Naive thymus-derived CD4-positive, alpha-beta T cell (primary cell): ENCODE measurements around the gene MCM3AP. TPM values are rescaled to one million over a fixed set of nuclear protein-coding genes. Genes with fewer than 3 reads are reported as not detected.
A peak's percentile ranks its signal among the peaks of the same experiment; 100 is the strongest.

Experiments
- ATAC-seq: fragments of 150-1000 bp; cut with Tn5 transposase; 2 replicates; pipeline ENCODE4 v1.10.0; 2021; ENCODE audit warnings: mild to moderate bottlenecking, moderate library complexity
- CTCF ChIA-PET: fragments of 350-600 bp; sonication (Branson Sonifier 250); formaldehyde crosslinking; loops from one replicate; lab custom pipeline; 2021; ENCODE audit warnings: antibody characterized with exemption; lab: Charles Lee
- POLR2A ChIA-PET: fragments of 350-600 bp; sonication (Branson Sonifier 250); formaldehyde crosslinking; loops from one replicate; lab custom pipeline; 2021; ENCODE audit warnings: antibody characterized with exemption, inconsistent platforms; lab: Charles Lee
- DNase-seq, 9 donors: peaks; one replicate each; pipeline versions ENCODE4 v3.0.0 to v3.0.0-alpha.2; 2020 to 2022; ENCODE audit warnings: mixed read lengths in 1 of 9
- H3K27ac ChIP-seq: one replicate; pipeline ENCODE4 v1.7.0; 2013; ENCODE audit warnings: mild to moderate bottlenecking, low read depth, low read length, moderate library complexity
- H3K27me3 ChIP-seq, 2 donors: one replicate each; pipeline ENCODE4 v1.7.0; 2013; ENCODE audit warnings: low read length in 2 of 2, mild to moderate bottlenecking in 2 of 2, moderate library complexity in 2 of 2; ENCODE audit not compliant: control insufficient read depth in 2 of 2, insufficient read depth in 2 of 2
- H3K36me3 ChIP-seq, 3 experiments: 1 replicate in 2 of 3; 2 replicates in 1 of 3; pipeline ENCODE4 v1.7.0; 2013; ENCODE audit warnings: low read length in 3 of 3, mild to moderate bottlenecking in 3 of 3, moderate library complexity in 1 of 3; ENCODE audit not compliant: insufficient read depth in 3 of 3, control insufficient read depth in 2 of 3
- H3K4me1 ChIP-seq, 2 donors: one replicate each; pipeline ENCODE4 v1.7.0; 2013; ENCODE audit warnings: low read length in 2 of 2, mild to moderate bottlenecking in 2 of 2, moderate library complexity in 1 of 2; ENCODE audit not compliant: control insufficient read depth in 2 of 2, insufficient read depth in 2 of 2
- H3K4me3 ChIP-seq: 2 replicates; pipeline ENCODE4 v1.7.0; 2013; ENCODE audit warnings: mild to moderate bottlenecking, low read length
- H3K9me3 ChIP-seq, 3 experiments: 1 replicate in 2 of 3; 2 replicates in 1 of 3; pipeline ENCODE4 v1.7.0; 2013; ENCODE audit warnings: low read length in 3 of 3; ENCODE audit not compliant: control insufficient read depth in 2 of 3
- H3K27ac Mint-ChIP-seq, 9 donors: one replicate each; pipeline ENCODE4 v1.8.0; 2020 to 2022; ENCODE audit warnings: mixed read lengths in 9 of 9, mild to moderate bottlenecking in 8 of 9, moderate library complexity in 5 of 9, inconsistent platforms in 2 of 9
- H3K27me3 Mint-ChIP-seq, 5 donors: one replicate each; pipeline ENCODE4 v1.8.0; 2021 to 2022; ENCODE audit warnings: mixed read lengths in 5 of 5, mild to moderate bottlenecking in 1 of 5
- H3K36me3 Mint-ChIP-seq, 5 donors: one replicate each; pipeline ENCODE4 v1.8.0; 2020 to 2022; ENCODE audit warnings: mixed read lengths in 5 of 5, mild to moderate bottlenecking in 3 of 5, inconsistent platforms in 1 of 5
- H3K4me1 Mint-ChIP-seq, 7 donors: one replicate each; pipeline ENCODE4 v1.8.0; 2020 to 2022; ENCODE audit warnings: mixed read lengths in 7 of 7, mild to moderate bottlenecking in 3 of 7, inconsistent platforms in 1 of 7
- H3K4me3 Mint-ChIP-seq, 10 donors: one replicate each; pipeline ENCODE4 v1.8.0; 2020 to 2022; ENCODE audit warnings: mild to moderate bottlenecking in 10 of 10, mixed read lengths in 10 of 10, moderate library complexity in 6 of 10, inconsistent platforms in 2 of 10
- H3K9me3 Mint-ChIP-seq, 11 donors: one replicate each; pipeline ENCODE4 v1.8.0; 2020 to 2022; ENCODE audit warnings: mixed read lengths in 11 of 11, mild to moderate bottlenecking in 4 of 11, inconsistent platforms in 1 of 11, moderate library complexity in 1 of 11
- intact Hi-C, 2 donors: fragments of 100-400 bp; cut with micrococcal nuclease; formaldehyde crosslinking; loops; one replicate each; pipeline ENCODE4 v1.15.1; 2023
- polyA plus RNA-seq, 2 donors: library from polyadenylated mRNA; unstranded; fragments of 300-500 nt; fragmentation: Illumina TruSeq; gene quantifications; one replicate each; pipeline ENCODE4 v1.2.3, GENCODE V29; 2021
- total RNA-seq, 6 experiments: library from RNA in 5 of 6; stranded (reverse) in 5 of 6; gene quantifications; 1 replicate in 5 of 6; 2 replicates in 1 of 6; pipeline ENCODE4 v1.2.3 and lab custom pipeline; 2021 to 2026

MCM3AP gene
- total and polyA plus RNA-seq, 7 experiments from 2014 or later, result 37.3 to 175 (median 124) TPM

- Histone ChIP-seq H3K36me3 (peaks cover 0 to 60% (median 0%) of the 10 kb centered on the region in 3 experiments), H3K9me3 (no peaks in the 10 kb centered on the region), H3K27me3 (no peaks in the 10 kb centered on the region), H3K4me1 (no peaks in the 10 kb centered on the region), H3K27ac (no peak overlapping the region), H3K4me3 (no peak overlapping the region)
- Mint-ChIP-seq H3K9me3 (peaks cover 0 to 5% (median 0%) of the 10 kb centered on the region in 11 donors), H3K36me3 (peaks cover 0 to 35% (median 12%) of the 10 kb centered on the region in 5 donors), H3K4me3 (no peak overlapping the region), H3K4me1 (no peaks in the 10 kb centered on the region), H3K27me3 (no peaks in the 10 kb centered on the region), H3K27ac (no peak overlapping the region)
- DNase-seq, result no peak
- intact Hi-C loops, result no loop called here
- POLR2A ChIA-PET, result no interaction called here
- CTCF ChIA-PET, result no interaction called here
- ATAC-seq, result no peak
These were observed 93.5 kb downstream of the MCM3AP start for GRCh38 chr21:46191686-46192575.

GRCh38 chr21:46191257-46191685, 94.1 kb downstream of the MCM3AP start:
- Mint-ChIP-seq H3K4me1 (no peaks in the 10 kb centered on the region), H3K27ac (peak overlapping the region in 1 of 9 donors; percentile 49), H3K9me3 (peaks cover 0 to 5% (median 0%) of the 10 kb centered on the region in 11 donors), H3K36me3 (peaks cover 0 to 29% (median 12%) of the 10 kb centered on the region in 5 donors), H3K27me3 (no peaks in the 10 kb centered on the region), H3K4me3 (no peak overlapping the region)
- intact Hi-C loops, result no loop called here
- Histone ChIP-seq H3K27me3 (no peaks in the 10 kb centered on the region), H3K4me3 (no peak overlapping the region), H3K4me1 (no peaks in the 10 kb centered on the region), H3K36me3 (peaks cover 0 to 54% (median 0%) of the 10 kb centered on the region in 3 experiments), H3K9me3 (no peaks in the 10 kb centered on the region), H3K27ac (no peak overlapping the region)
- ChIA-PET CTCF (no interaction called here), POLR2A (no interaction called here)
- DNase-seq, result no peak
- ATAC-seq, result no peak

GRCh38 chr21:46190491-46191131, 94.8 kb downstream of the MCM3AP start:
- Histone ChIP-seq H3K27me3 (no peaks in the 10 kb centered on the region), H3K27ac (no peak overlapping the region), H3K36me3 (peaks cover 0 to 48% (median 0%) of the 10 kb centered on the region in 3 experiments), H3K4me3 (no peak overlapping the region), H3K9me3 (no peaks in the 10 kb centered on the region), H3K4me1 (no peaks in the 10 kb centered on the region)
- H3K4me1 Mint-ChIP-seq, result peaks cover 0 to 5% (median under 1%) of the 10 kb centered on the region in 7 donors
- intact Hi-C loops, result no loop called here
- H3K4me3 Mint-ChIP-seq, result no peak overlapping the region
- peaks cover 0 to 22% (median 12%) of the 10 kb centered on the region in 5 donors for H3K36me3 Mint-ChIP-seq
- peaks cover 0 to 5% (median 0%) of the 10 kb centered on the region in 11 donors for H3K9me3 Mint-ChIP-seq
- no peak overlapping the region for H3K27ac Mint-ChIP-seq
- no peak for DNase-seq
- ChIA-PET POLR2A (no interaction called here), CTCF (no interaction called here)
- H3K27me3 Mint-ChIP-seq, result no peaks in the 10 kb centered on the region
- ATAC-seq, result no peak

GRCh38 chr21:46189959-46190490, 95.4 kb downstream of the MCM3AP start:
- CTCF ChIA-PET, result no interaction called here
- peaks cover 0 to 8% (median 5%) of the 10 kb centered on the region in 7 donors for H3K4me1 Mint-ChIP-seq
- intact Hi-C loops, result no loop called here
- H3K36me3 ChIP-seq, result peaks cover 0 to 42% (median 0%) of the 10 kb centered on the region in 3 experiments
- peaks cover 0 to 18% (median 12%) of the 10 kb centered on the region in 5 donors for H3K36me3 Mint-ChIP-seq
- H3K4me3 Mint-ChIP-seq, result no peak overlapping the region
- no peaks in the 10 kb centered on the region for H3K27me3 ChIP-seq
- H3K27me3 Mint-ChIP-seq, result no peaks in the 10 kb centered on the region
- H3K4me1 ChIP-seq, result no peaks in the 10 kb centered on the region
- H3K9me3 ChIP-seq, result no peaks in the 10 kb centered on the region
- ATAC-seq, result no peak
- H3K9me3 Mint-ChIP-seq, result peaks cover 0 to 5% (median 0%) of the 10 kb centered on the region in 11 donors
- DNase-seq, result no peak
- H3K27ac ChIP-seq, result no peak overlapping the region
- H3K27ac Mint-ChIP-seq, result no peak overlapping the region
- no peak overlapping the region for H3K4me3 ChIP-seq
- POLR2A ChIA-PET, result no interaction called here

- Histone ChIP-seq H3K4me3 (no peak overlapping the region), H3K4me1 (no peaks in the 10 kb centered on the region), H3K27me3 (no peaks in the 10 kb centered on the region), H3K9me3 (no peaks in the 10 kb centered on the region), H3K36me3 (peaks cover 0 to 35% (median 0%) of the 10 kb centered on the region in 3 experiments), H3K27ac (no peak overlapping the region)
- ATAC-seq, result no peak
- no peak for DNase-seq
- ChIA-PET POLR2A (no interaction called here), CTCF (no interaction called here)
- Mint-ChIP-seq H3K9me3 (peaks cover 0 to 5% (median 0%) of the 10 kb centered on the region in 11 donors), H3K27me3 (no peaks in the 10 kb centered on the region), H3K4me3 (no peak overlapping the region), H3K27ac (no peak overlapping the region), H3K4me1 (peaks cover 0 to 13% (median 10%) of the 10 kb centered on the region in 7 donors), H3K36me3 (peaks cover 0 to 15% (median 11%) of the 10 kb centered on the region in 5 donors)
- intact Hi-C loops, result no loop called here
These were observed 96.0 kb downstream of the MCM3AP start for GRCh38 chr21:46189213-46189958.
